ENCODE results near the gene KCNA1. TPM values are rescaled to one million over a fixed set of nuclear protein-coding genes. Genes with fewer than 3 reads are reported as not detected.

The KCNA1 gene
- total and polyA plus RNA-seq, 2 experiments from 2014 or later: 0.18 TPM; not detected in 1

- Histone ChIP-seq H3K36me3 (no peaks in the 10 kb centered on the region), H3K27ac (no peak overlapping the region), H3K27me3 (no peaks in the 10 kb centered on the region), H3K4me1 (ENCODE audit: low read depth) (no peaks in the 10 kb centered on the region), H3K4me3 (no peak overlapping the region), H3K9me3 (ENCODE audit: low read depth) (no peaks in the 10 kb centered on the region)
- TF ChIP-seq CTCF (IDR thresholded peaks at IDR 0.05; ENCODE audit: low read depth, low read length): no peak
- no peak for DNase-seq (ENCODE audit: low read depth in 1 of 2, low spot score in 1 of 2)
Measured at GRCh38 chr12:4943938-4944284, 34.2 kb downstream of the KCNA1 start.

- Histone ChIP-seq H3K27ac (no peak overlapping the region), H3K36me3 (no peaks in the 10 kb centered on the region), H3K4me1 (ENCODE audit: low read depth) (no peaks in the 10 kb centered on the region), H3K9me3 (ENCODE audit: low read depth) (no peaks in the 10 kb centered on the region), H3K4me3 (no peak overlapping the region), H3K27me3 (no peaks in the 10 kb centered on the region)
- TF ChIP-seq CTCF (IDR thresholded peaks at IDR 0.05; ENCODE audit: low read depth, low read length): no peak
- no peak for DNase-seq (ENCODE audit: low read depth in 1 of 2, low spot score in 1 of 2)
Measured at GRCh38 chr12:4947253-4947652, 37.5 kb downstream of the KCNA1 start.

DNA sequence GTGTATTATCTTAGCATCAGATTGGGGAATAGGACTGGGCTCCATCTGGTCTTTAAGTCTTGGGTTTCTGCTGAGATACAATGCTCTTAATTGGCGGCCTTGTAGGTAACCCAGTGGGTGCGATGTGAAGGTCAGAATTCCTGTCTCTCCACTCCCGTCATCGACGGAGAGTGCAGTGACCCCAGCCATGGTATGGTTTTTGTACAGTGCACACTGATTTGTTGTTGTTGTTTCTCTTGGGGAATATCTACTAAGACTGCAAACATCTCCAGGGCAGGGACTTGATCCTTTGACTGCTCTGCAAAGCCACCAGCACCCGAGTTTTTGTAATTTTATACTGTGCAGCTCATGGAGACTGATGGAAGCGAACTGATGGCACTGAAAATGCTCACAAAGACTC is 41.4 kb downstream of the KCNA1 start:
- no peak overlapping the region for H3K4me3 ChIP-seq
- no peaks in the 10 kb centered on the region for H3K27me3 ChIP-seq
- no peak overlapping the region for H3K27ac ChIP-seq
- no peaks in the 10 kb centered on the region for H3K4me1 ChIP-seq (ENCODE audit: low read depth)
- no peak for DNase-seq (ENCODE audit: low read depth in 1 of 2, low spot score in 1 of 2)
- no peaks in the 10 kb centered on the region for H3K36me3 ChIP-seq
- no peak for TF ChIP-seq CTCF (IDR thresholded peaks at IDR 0.05; ENCODE audit: low read depth, low read length)
- no peaks in the 10 kb centered on the region for H3K9me3 ChIP-seq (ENCODE audit: low read depth)

DNA sequence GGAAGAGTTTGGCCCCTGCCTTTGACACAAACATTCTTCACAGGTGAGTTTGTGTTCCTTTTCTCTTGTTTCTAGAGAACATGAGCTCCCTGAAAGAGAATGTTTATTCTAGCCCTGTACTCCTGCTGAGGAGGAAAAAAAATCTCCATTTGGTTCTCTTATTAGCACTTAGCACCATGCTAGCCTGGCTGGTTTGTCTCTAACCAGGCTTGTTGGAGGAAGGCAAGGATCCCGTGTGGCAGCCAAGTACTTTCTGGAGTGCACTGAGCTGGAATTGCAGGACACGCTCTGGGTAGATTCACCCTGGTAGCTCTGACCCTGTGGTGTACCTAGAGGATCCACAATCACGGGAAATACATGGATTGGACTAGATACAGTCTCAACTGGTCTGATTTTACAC is 41.9 kb downstream of the KCNA1 start:
- no peak for TF ChIP-seq CTCF (IDR thresholded peaks at IDR 0.05; ENCODE audit: low read depth, low read length)
- no peaks in the 10 kb centered on the region for H3K27me3 ChIP-seq
- no peaks in the 10 kb centered on the region for H3K4me1 ChIP-seq (ENCODE audit: low read depth)
- no peak overlapping the region for H3K27ac ChIP-seq
- DNase-seq (ENCODE audit: low read depth in 1 of 2, low spot score in 1 of 2): no peak
- H3K9me3 ChIP-seq (ENCODE audit: low read depth): no peaks in the 10 kb centered on the region
- H3K4me3 ChIP-seq: no peak overlapping the region
- H3K36me3 ChIP-seq: no peaks in the 10 kb centered on the region

DNA sequence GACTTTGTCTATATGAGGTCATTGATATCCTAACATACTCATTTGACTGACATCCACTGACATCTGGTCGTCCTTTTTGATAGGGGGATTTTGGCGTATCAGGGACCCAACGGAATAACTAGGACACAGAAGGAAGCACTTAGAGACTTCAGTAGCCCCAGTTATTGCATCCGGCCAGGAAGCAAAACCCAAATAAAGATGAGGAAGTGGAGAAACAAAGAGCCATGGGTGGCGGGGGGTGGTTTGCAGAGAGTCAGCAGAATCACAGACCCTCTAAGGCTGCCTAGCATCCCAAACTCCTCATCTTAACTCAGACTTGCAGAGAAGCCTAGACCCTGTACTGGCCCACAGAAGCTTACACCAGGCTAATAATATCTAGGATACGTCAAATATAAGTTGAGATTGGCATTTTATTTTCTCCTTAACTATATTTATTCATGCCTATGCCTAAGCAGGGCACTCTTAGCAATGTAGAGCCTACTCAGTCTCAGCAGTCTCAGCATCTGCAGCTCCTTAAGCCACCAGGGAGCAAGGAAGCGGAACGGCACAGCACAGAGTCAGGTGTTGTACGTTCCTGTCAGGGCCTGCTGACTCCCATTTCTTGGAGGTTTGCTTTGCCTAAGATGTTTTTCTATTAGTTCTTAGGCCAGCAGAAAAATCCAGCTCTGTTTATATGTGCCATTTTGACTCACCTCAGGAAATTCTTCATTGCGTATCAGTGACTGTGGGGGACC is 45.1 kb downstream of the KCNA1 start:
- Histone ChIP-seq H3K4me1 (ENCODE audit: low read depth) (peaks cover under 1% of the 10 kb centered on the region), H3K27me3 (no peaks in the 10 kb centered on the region), H3K4me3 (no peak overlapping the region), H3K9me3 (ENCODE audit: low read depth) (no peaks in the 10 kb centered on the region), H3K27ac (no peak overlapping the region), H3K36me3 (no peaks in the 10 kb centered on the region)
- DNase-seq (ENCODE audit: low read depth in 1 of 2, low spot score in 1 of 2): no peak
- TF ChIP-seq CTCF (IDR thresholded peaks at IDR 0.05; ENCODE audit: low read depth, low read length): no peak

All from cardiac muscle cell (in vitro differentiated cells and primary cell).